ENCODE measurements around the gene PSMC2. TPM values are rescaled to one million over a fixed set of nuclear protein-coding genes. Genes with fewer than 3 reads are reported as not detected.
A peak's percentile ranks its signal among the peaks of the same experiment; 100 is the strongest.

PSMC2 gene
- polyA plus RNA-seq, 2 of the 4 experiments (the other 2 are of a cell fraction): 252 to 287 TPM

GRCh38 chr7:103388469-103389140, 41.2 kb downstream of the PSMC2 start:
- FAIRE-seq: no peak
- WGBS (ENCODE audit: missing lambda C conversion rate): 30% methylated on average over 4 of the region's 4 CpGs
- 0 out of 6 replicates have a peak, but pooled peaks of 1 of the 2 experiments have one; percentile 30 for ATAC-seq
- TF ChIP-seq JUNB (IDR thresholded peaks at IDR 0.05) (no peak), ATOH8 (CRISPR knock-in tag; IDR thresholded peaks at IDR 0.05; ENCODE audit: low read depth) (no peak), TFCP2L1 (CRISPR knock-in tag; IDR thresholded peaks at IDR 0.05) (no peak), ZFP36 (IDR thresholded peaks at IDR 0.05; ENCODE audit: borderline replicate concordance, partially characterized antibody) (no peak), RAD21 (conservative IDR thresholded peaks at IDR 0.05 in 1 of 2, IDR thresholded peaks at IDR 0.05 in 1 of 2) (no peak)
- TF ChIP-seq, protein P1, sequence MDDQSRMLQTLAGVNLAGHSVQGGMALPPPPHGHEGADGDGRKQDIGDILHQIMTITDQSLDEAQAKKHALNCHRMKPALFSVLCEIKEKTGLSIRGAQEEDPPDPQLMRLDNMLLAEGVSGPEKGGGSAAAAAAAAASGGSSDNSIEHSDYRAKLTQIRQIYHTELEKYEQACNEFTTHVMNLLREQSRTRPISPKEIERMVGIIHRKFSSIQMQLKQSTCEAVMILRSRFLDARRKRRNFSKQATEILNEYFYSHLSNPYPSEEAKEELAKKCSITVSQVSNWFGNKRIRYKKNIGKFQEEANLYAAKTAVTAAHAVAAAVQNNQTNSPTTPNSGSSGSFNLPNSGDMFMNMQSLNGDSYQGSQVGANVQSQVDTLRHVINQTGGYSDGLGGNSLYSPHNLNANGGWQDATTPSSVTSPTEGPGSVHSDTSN (IDR thresholded peaks at IDR 0.05): no peak
- H3K4me2 ChIP-seq: no peak overlapping the region
- H3K27ac ChIP-seq: no peak overlapping the region
- no peak for DNase-seq (ENCODE audit: low read depth in 1 of 2, low spot score in 1 of 2)
- no peak overlapping the region for H3K4me3 ChIP-seq
- CTCF ChIA-PET: interaction anchor here (0.6 kb wide), 1 partner anchor 9 kb away, joined by 3 read pairs; no protein-coding TSS in a partner anchor
- H3K9me3 ChIP-seq: no peaks in the 10 kb centered on the region
- no peaks in the 10 kb centered on the region for H3K4me1 ChIP-seq
- POLR2A ChIA-PET: no interaction called here

DNA sequence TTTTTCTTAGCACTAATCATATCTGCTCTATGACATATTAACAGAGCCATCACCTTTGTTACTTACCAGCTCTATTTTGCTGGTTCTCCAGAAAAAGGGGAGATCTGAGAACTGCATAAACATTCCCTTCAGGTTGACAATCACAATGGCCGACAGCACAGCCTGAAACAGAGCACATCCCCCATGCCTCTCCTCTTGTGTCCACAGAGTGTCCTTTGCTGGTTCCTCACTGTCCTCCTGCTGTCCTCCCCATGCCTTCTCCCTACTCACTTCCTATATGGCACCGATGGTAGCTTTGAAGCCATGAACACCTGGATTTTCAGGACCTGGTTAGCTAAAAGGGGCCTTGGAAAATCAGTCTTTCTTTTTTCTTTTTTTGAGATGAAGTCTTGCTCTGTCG, 41.8 kb downstream of the PSMC2 start:
- CTCF ChIA-PET: interaction anchor here (0.6 kb wide), 2 partner anchors 9 to 328 kb away, joined by 3 read pairs; no protein-coding TSS in a partner anchor
- H3K4me3 ChIP-seq: no peak overlapping the region
- H3K4me1 ChIP-seq: no peaks in the 10 kb centered on the region
- H3K4me2 ChIP-seq: no peak overlapping the region
- no peak overlapping the region for H3K27ac ChIP-seq
- no peak for DNase-seq (ENCODE audit: low read depth in 1 of 2, low spot score in 1 of 2)
- no peak for ATAC-seq
- no peak for TF ChIP-seq JUNB (IDR thresholded peaks at IDR 0.05)
- no peak for TF ChIP-seq CTCF (IDR thresholded peaks at IDR 0.05)
- TF ChIP-seq ESRRA (IDR thresholded peaks at IDR 0.05; ENCODE audit: borderline replicate concordance, low read length): no peak
- TF ChIP-seq HOXA7 (CRISPR knock-in tag; IDR thresholded peaks at IDR 0.05): no peak
- TF ChIP-seq POLR2A (IDR thresholded peaks at IDR 0.05; ENCODE audit: low read length): no peak
- TF ChIP-seq RAD21 (conservative IDR thresholded peaks at IDR 0.05 in 1 of 2, IDR thresholded peaks at IDR 0.05 in 1 of 2): no peak
- TF ChIP-seq HOXB5 (CRISPR knock-in tag; IDR thresholded peaks at IDR 0.05): no peak
- TF ChIP-seq CEBPB (IDR thresholded peaks at IDR 0.05): no peak
- TF ChIP-seq RARB (CRISPR knock-in tag; IDR thresholded peaks at IDR 0.05): no peak
- TF ChIP-seq, protein P2, sequence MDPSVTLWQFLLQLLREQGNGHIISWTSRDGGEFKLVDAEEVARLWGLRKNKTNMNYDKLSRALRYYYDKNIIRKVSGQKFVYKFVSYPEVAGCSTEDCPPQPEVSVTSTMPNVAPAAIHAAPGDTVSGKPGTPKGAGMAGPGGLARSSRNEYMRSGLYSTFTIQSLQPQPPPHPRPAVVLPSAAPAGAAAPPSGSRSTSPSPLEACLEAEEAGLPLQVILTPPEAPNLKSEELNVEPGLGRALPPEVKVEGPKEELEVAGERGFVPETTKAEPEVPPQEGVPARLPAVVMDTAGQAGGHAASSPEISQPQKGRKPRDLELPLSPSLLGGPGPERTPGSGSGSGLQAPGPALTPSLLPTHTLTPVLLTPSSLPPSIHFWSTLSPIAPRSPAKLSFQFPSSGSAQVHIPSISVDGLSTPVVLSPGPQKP (IDR thresholded peaks at IDR 0.05; ENCODE audit: low read depth, low read length): no peak
- no peak for TF ChIP-seq TP53 (CRISPR knock-in tag; IDR thresholded peaks at IDR 0.05)
- TF ChIP-seq E2F6 (IDR thresholded peaks at IDR 0.05; ENCODE audit: borderline replicate concordance, low read depth): no peak
- 40% methylated on average over 3 of the region's 3 CpGs for WGBS (ENCODE audit: missing lambda C conversion rate)
- FAIRE-seq: no peak
- no peaks in the 10 kb centered on the region for H3K9me3 ChIP-seq
- POLR2A ChIA-PET: no interaction called here

DNA sequence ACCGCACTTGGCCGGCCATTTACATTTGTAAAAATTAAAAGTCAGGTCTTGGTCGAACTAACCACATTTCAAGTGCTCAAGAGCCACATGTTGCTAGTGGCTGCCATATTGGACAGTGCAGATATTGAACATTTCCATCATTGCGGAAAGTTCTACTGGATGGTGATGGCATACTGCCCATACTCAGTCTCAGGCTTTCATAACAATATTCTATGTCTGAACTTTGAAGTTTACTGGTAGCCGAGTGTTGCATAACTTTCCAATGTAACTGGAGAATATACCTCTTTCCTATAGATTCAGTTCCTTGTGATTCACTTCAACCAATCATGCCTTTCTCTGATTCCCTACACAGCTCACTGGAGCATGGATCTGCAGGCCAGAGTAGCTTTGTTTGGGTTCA, 43.7 kb downstream of the PSMC2 start:
- no peak overlapping the region for H3K27ac ChIP-seq
- H3K4me1 ChIP-seq: no peaks in the 10 kb centered on the region
- DNase-seq (ENCODE audit: low read depth in 1 of 2, low spot score in 1 of 2) (no peak), ATAC-seq (no peak), FAIRE-seq (no peak)
- WGBS (ENCODE audit: missing lambda C conversion rate): 83% methylated on average over 5 of the region's 5 CpGs
- H3K4me3 ChIP-seq: no peak overlapping the region
- H3K4me2 ChIP-seq: no peak overlapping the region
- H3K9me3 ChIP-seq: no peaks in the 10 kb centered on the region
- CTCF ChIA-PET: no interaction called here
- POLR2A ChIA-PET: no interaction called here
- TF ChIP-seq, protein P1 (IDR thresholded peaks at IDR 0.05): no peak
- TF ChIP-seq, protein P3, sequence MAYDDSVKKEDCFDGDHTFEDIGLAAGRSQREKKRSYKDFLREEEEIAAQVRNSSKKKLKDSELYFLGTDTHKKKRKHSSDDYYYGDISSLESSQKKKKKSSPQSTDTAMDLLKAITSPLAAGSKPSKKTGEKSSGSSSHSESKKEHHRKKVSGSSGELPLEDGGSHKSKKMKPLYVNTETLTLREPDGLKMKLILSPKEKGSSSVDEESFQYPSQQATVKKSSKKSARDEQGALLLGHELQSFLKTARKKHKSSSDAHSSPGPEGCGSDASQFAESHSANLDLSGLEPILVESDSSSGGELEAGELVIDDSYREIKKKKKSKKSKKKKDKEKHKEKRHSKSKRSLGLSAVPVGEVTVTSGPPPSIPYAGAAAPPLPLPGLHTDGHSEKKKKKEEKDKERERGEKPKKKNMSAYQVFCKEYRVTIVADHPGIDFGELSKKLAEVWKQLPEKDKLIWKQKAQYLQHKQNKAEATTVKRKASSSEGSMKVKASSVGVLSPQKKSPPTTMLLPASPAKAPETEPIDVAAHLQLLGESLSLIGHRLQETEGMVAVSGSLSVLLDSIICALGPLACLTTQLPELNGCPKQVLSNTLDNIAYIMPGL (CRISPR knock-in tag; IDR thresholded peaks at IDR 0.05; ENCODE audit: borderline replicate concordance): no peak
- TF ChIP-seq HEYL (CRISPR knock-in tag; IDR thresholded peaks at IDR 0.05) (no peak), FOXS1 (CRISPR knock-in tag; IDR thresholded peaks at IDR 0.05) (no peak), MYC (IDR thresholded peaks at IDR 0.05; ENCODE audit: borderline replicate concordance, low read length) (no peak), FOSB (CRISPR knock-in tag; IDR thresholded peaks at IDR 0.05) (no peak), HOXB13 (CRISPR knock-in tag; IDR thresholded peaks at IDR 0.05; ENCODE audit: low read depth) (no peak)
- TF ChIP-seq, protein P2 (IDR thresholded peaks at IDR 0.05; ENCODE audit: low read depth, low read length): no peak

Measured in A549 (cell line).